Central memory CD8-positive, alpha-beta T cell (primary cell): ENCODE results near the gene CDH19.
"Not testable (repeated sequence)": the region's sequence is repeated elsewhere in the genome, so short reads cannot be mapped to it uniquely, and the experiment has no call there.

Source experiments
- ATAC-seq: fragments of 150-1000 bp; cut with Tn5 transposase; replicated peaks from 2 replicates; pipeline ENCODE4 v1.10.0; 2022; ENCODE audit warnings: mild to moderate bottlenecking, moderate FRiP score, moderate number of reproducible peaks; ENCODE audit not compliant: poor library complexity, severe bottlenecking; ENCODE audit errors: extremely low read depth
- DNase-seq, 2 donors: peaks; one replicate each; pipeline ENCODE4 v3.0.0; 2021; ENCODE audit warnings: low spot score in 2 of 2
- H3K27ac Mint-ChIP-seq: one replicate; pipeline ENCODE4 v1.8.0; 2022; ENCODE audit warnings: low read depth, mild to moderate bottlenecking, moderate library complexity, mixed read lengths
- H3K27me3 Mint-ChIP-seq: one replicate; pipeline ENCODE4 v1.8.0; 2022; ENCODE audit warnings: mixed read lengths
- H3K36me3 Mint-ChIP-seq: one replicate; pipeline ENCODE4 v1.8.0; 2022; ENCODE audit warnings: mild to moderate bottlenecking, moderate library complexity, mixed read lengths; ENCODE audit not compliant: insufficient read depth
- H3K4me1 Mint-ChIP-seq: one replicate; pipeline ENCODE4 v1.8.0; 2022; ENCODE audit warnings: mixed read lengths
- H3K4me3 Mint-ChIP-seq: one replicate; pipeline ENCODE4 v1.8.0; 2022; ENCODE audit warnings: mild to moderate bottlenecking, moderate library complexity, mixed read lengths
- H3K9me3 Mint-ChIP-seq: one replicate; pipeline ENCODE4 v1.8.0; 2022; ENCODE audit warnings: mixed read lengths

The CDH19 gene

DNA sequence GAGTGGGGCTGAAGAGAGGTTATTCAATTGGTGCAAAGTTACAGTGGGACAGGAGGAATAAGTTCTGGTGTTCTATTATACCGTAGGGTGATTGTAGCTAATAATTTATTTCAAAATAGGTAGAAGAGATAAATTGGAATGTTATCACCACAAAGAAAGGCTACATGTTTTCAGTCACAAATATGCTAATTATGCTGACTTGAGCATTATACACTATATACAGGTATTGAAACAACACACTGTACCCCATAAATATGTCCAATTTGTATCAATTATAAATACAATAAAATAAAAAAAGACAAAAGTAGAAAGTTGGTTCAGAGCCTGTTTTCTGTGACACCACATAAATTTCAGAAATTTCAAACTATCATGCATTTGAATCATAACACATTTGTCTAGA lies 97.7 kb downstream of the CDH19 start:
- Mint-ChIP-seq H3K4me1 (no peaks in the 10 kb centered on the region), H3K9me3 (peaks cover 21% of the 10 kb centered on the region), H3K4me3 (no peak overlapping the region), H3K27ac (no peak overlapping the region), H3K36me3 (no peaks in the 10 kb centered on the region), H3K27me3 (no peaks in the 10 kb centered on the region)
- DNase-seq (no peak), ATAC-seq (no peak)

DNA sequence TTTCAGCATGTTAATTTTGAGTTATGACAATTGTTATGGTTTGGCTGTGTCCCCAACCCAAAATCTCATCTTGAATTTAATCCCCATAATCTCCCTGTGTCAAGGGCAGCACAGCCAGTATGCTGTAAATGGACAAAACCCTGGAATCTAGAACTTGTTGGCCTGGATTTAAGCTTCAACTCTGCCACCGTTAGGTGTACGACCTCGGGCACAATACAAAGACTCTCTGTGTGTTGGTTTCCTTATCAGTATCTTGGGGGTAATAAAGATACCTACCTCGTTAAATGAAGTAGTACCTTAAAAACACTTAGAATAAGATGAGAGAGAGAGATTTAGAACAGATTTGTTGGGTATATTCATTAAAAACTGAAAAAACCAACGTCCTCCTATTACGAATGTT lies 106.5 kb downstream of the CDH19 start:
- DNase-seq, result no peak
- Mint-ChIP-seq H3K4me1 (no peaks in the 10 kb centered on the region), H3K27ac (no peak overlapping the region), H3K36me3 (no peaks in the 10 kb centered on the region), H3K4me3 (no peak overlapping the region), H3K27me3 (no peaks in the 10 kb centered on the region), H3K9me3 (peaks cover 7% of the 10 kb centered on the region)
- no peak for ATAC-seq

DNA sequence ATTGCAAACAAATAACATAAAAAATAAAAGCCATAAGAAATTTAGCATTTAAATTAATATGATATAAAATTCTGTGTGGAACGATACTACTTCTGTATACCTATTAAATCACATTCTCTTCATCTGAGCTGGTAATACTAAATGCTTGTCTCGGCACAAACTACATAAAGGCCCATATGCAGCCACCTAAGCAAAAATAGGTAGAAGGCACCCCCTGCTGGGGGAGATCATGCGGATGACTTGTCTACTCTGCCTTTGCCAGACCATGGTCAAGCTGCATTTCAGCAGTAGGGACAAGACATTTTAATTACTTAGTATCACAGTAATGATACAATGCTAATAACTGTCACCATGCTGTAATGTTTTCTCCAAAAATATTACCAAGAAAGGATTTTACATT lies 108.0 kb downstream of the CDH19 start:
- Mint-ChIP-seq H3K9me3 (no peaks in the 10 kb centered on the region), H3K36me3 (no peaks in the 10 kb centered on the region), H3K27me3 (no peaks in the 10 kb centered on the region), H3K4me3 (no peak overlapping the region), H3K4me1 (no peaks in the 10 kb centered on the region), H3K27ac (no peak overlapping the region)
- DNase-seq (no peak), ATAC-seq (no peak)

DNA sequence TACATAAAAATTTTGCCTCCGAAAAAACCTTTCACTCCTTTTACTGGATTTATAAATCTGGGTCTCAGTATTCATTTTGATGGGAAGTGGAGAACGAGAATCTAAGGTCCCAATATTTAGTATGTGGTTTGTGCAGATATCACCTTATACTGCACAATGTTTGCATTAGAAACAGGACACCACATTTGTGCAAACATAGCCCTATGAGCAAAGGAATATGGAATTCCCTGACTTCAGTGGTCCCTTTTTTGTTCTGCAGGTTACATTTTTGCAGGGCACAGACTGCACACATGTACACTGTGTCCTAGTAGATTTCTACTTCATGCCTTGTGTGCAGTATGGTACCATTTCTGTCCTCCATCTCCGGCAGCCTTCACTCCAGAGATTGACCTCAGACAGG lies 130.0 kb downstream of the CDH19 start:
- ATAC-seq (no peak), DNase-seq (no peak)
- H3K27me3 Mint-ChIP-seq, result no peaks in the 10 kb centered on the region
- no peaks in the 10 kb centered on the region for H3K4me1 Mint-ChIP-seq
- H3K9me3 Mint-ChIP-seq, result peaks cover 8% of the 10 kb centered on the region
- H3K4me3 Mint-ChIP-seq, result no peak overlapping the region
- H3K36me3 Mint-ChIP-seq, result no peaks in the 10 kb centered on the region
- no peak overlapping the region for H3K27ac Mint-ChIP-seq

DNA sequence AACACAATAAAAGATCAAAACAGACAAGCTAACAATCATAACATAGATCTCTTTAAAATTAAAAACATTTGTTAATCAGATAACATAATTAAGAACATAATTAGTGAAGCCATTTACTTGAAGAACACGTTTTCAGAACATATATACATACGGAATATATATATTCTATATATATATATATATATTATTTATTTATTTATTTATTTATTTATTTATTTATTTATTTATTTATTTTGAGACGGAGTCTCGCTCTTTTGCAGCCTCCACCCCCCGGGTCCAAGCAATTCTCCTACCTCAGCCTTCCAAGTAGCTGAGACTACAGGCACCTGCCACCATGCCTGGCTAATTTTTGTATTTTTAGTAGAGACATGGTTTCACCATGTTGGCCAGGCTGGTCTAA lies 137.7 kb downstream of the CDH19 start:
- H3K27me3 Mint-ChIP-seq, H3K27ac Mint-ChIP-seq, ATAC-seq, H3K4me1 Mint-ChIP-seq, H3K36me3 Mint-ChIP-seq, H3K4me3 Mint-ChIP-seq, DNase-seq: not testable (repeated sequence)
- H3K9me3 Mint-ChIP-seq, result peaks cover 18% of the 10 kb centered on the region

DNA sequence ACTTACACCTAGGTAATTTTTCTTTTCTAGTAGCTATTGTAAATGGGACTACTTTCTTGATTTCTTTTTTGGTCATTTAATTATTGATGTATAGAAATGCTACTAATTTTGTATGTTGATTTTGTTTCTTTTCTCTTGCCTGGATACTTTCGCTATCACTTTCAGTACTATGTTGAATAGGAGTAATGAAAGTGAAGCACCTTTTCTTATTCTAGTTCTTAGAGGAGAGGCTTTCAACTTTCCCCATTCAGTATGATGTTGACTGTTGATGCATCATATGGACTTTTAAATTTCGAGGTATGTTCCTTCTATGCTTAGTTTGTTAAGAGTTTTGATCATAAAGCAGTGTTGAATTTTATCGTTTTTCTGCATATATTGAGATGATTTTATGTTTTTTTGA lies 142.5 kb downstream of the CDH19 start:
- DNase-seq (no peak), ATAC-seq (no peak)
- peaks cover 6% of the 10 kb centered on the region for H3K9me3 Mint-ChIP-seq
- H3K27me3 Mint-ChIP-seq, result no peaks in the 10 kb centered on the region
- H3K4me1 Mint-ChIP-seq, result no peaks in the 10 kb centered on the region
- no peak overlapping the region for H3K27ac Mint-ChIP-seq
- no peak overlapping the region for H3K4me3 Mint-ChIP-seq
- no peaks in the 10 kb centered on the region for H3K36me3 Mint-ChIP-seq

DNA sequence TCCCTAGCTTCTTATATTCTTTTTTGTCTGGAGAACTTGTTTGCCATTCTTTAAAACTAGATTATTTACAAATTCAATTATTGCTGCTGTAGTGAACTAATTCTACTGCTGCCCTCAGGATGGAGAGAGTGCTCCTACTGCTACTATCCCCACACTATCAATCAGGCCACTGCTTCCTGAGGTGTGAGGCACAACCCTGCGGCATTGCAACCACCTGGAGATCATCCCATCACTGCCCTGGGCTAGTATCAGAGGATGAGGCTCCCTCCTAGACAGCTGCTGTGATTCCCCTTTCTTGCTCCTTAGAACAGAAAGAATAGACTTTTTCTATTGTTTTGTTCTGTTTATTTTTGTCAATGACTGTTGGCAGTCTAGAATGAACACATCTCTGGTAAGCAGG lies 146.6 kb downstream of the CDH19 start:
- Mint-ChIP-seq H3K27me3 (no peaks in the 10 kb centered on the region), H3K4me3 (no peak overlapping the region), H3K27ac (no peak overlapping the region), H3K4me1 (no peaks in the 10 kb centered on the region), H3K9me3 (peaks cover 16% of the 10 kb centered on the region), H3K36me3 (no peaks in the 10 kb centered on the region)
- ATAC-seq, result no peak
- no peak for DNase-seq
